Heart left ventricle (tissue), 16 donors: Measurements from ENCODE around the gene HP. TPM values are rescaled to one million over a fixed set of nuclear protein-coding genes. Genes with fewer than 3 reads are reported as not detected.
"Not testable (repeated sequence)": the region's sequence is repeated elsewhere in the genome, so short reads cannot be mapped to it uniquely, and the experiment has no call there.

ENCODE experiments used
- ATAC-seq, 4 donors: fragments of 200-7000 bp; cut with Tn5 transposase; one replicate each; pipeline ENCODE4 v1.9.1; 2020 to 2022; ENCODE audit warnings: moderate library complexity in 4 of 4, mild to moderate bottlenecking in 3 of 4, moderate number of reproducible peaks in 1 of 4
- DNase-seq, 5 donors: peaks; one replicate each; pipeline ENCODE4 v3.0.0-alpha.2; 2020
- H3K27ac ChIP-seq, 12 donors: fragments of 200-600 bp; sonication (generic) in 4 of 12; one replicate each; pipeline versions ENCODE4 v1.5.0 to v1.8.0; 2016 to 2022; ENCODE audit warnings: mild to moderate bottlenecking in 2 of 12
- H3K27me3 ChIP-seq, 9 donors: fragments of 200-600 bp; sonication (generic) in 2 of 9; one replicate each; pipeline versions ENCODE4 v1.5.1 to v1.8.0; 2016 to 2022; ENCODE audit warnings: mild to moderate bottlenecking in 3 of 9
- H3K36me3 ChIP-seq, 9 donors: fragments of 200-600 bp; sonication (generic) in 2 of 9; one replicate each; pipeline versions ENCODE4 v1.5.0 to v1.8.0; 2018 to 2022; ENCODE audit warnings: mild to moderate bottlenecking in 2 of 9
- H3K4me1 ChIP-seq, 12 donors: fragments of 200-600 bp; sonication (generic) in 4 of 12; one replicate each; pipeline versions ENCODE4 v1.5.0 to v1.8.0; 2016 to 2022; ENCODE audit warnings: mild to moderate bottlenecking in 3 of 12
- H3K4me3 ChIP-seq, 12 donors: fragments of 200-600 bp; sonication (generic) in 4 of 12; one replicate each; pipeline versions ENCODE4 v1.5.0 to v1.8.0; 2017 to 2022; ENCODE audit warnings: mild to moderate bottlenecking in 9 of 12, moderate library complexity in 4 of 12
- H3K9me3 ChIP-seq, 12 donors: fragments of 200-600 bp; sonication (generic) in 4 of 12; one replicate each; pipeline versions ENCODE4 v1.5.0 to v1.8.0; 2016 to 2022; ENCODE audit warnings: mild to moderate bottlenecking in 1 of 12
- CTCF ChIP-seq, 12 donors: fragments of 200-600 bp; sonication (generic) in 4 of 12; IDR thresholded peaks; one replicate each; pipeline versions ENCODE4 v1.5.0 to v1.8.0; 2018 to 2022; ENCODE audit warnings: antibody characterized with exemption in 12 of 12, mild to moderate bottlenecking in 5 of 12
- POLR2A ChIP-seq, 2 donors: fragments of 450-650 bp; IDR thresholded peaks; one replicate each; pipeline ENCODE4 v1.6.1; 2017; ENCODE audit warnings: antibody characterized with exemption in 2 of 2, mild to moderate bottlenecking in 2 of 2, moderate library complexity in 2 of 2
- WGBS, 4 donors: extraction: QIAGEN DNeasy Blood & Tissue Kit in 2 of 4; methylation state at CpG; one replicate each; pipeline versions ENCODE4 v1.1.5 to v1.1.7; 2013 to 2018; 5-methylcytosine and 5-hydroxymethylcytosine counted together
- intact Hi-C, 10 donors: fragments of 100-400 bp; cut with DNase I; formaldehyde crosslinking; loops; one replicate each; pipeline versions ENCODE4 v1.11.1 to v1.14.2; 2022
- polyA plus RNA-seq, 2 donors: library from polyadenylated mRNA; stranded (reverse); fragments of 200-250 nt; gene quantifications; one replicate each; pipeline ENCODE4 v1.2.3, GENCODE V29; 2013
- total RNA-seq, 9 donors: library from RNA; depleted of rRNA in 2 of 9; stranded (reverse); fragments of >200 nt in 2 of 9; fragmentation: NEBNext Ultra II Directional in 3 of 9; extraction: Animal tissue kit (Norgen Biotek cat#: 25700) in 3 of 9; gene quantifications; one replicate each; pipeline versions ENCODE4 v1.1.0 to v1.2.4, GENCODE V29; 2016 to 2023
- donor health status: ischemic (EF 13 %, LVEDD 7.1; RV severe dilation, severe dysfunction).
- donor health status: healthy with polysubstance abuse.
- donor health status: DM: no; HTN: yes; CAD: no.
- donor health status: DM: no; HTN: no; CAD: no.
- donor health status: ischemic (EF 25% LVEDD 6.9; RV normal size, moderate dysfunction).
- donor health status: ischemic (EF 25% LVEDD 5.7; RV mildly dilated, moderate dysfunction).
- donor health status: healthy.
- donor health status: DM: yes; HTN: yes; CAD: no.
- donor health status: ischemic (EF 35%, LVEDD 5.7; RV mildly dilated, moderate dysfunction).
- donor health status: nonischemic (EF 11% LVEDD 7.7; RV severe dilation, severe dysfunction).
- donor health status: DM: yes; HTN: yes; CAD: no.
- donor health status: PGD.
- donor health status: ischemic (EF 29% LVEDD 5.4; RV normal size, mild dysfunction).
- donor health status: nonischemic (EF 23%, LVEDD 6.1; RV moderate dilation, normal function).

HP gene
- total and polyA plus RNA-seq, 11 donors: 0.42 to 314 (median 3.6) TPM

- 73 to 82% (median 77%) methylated on average over 4 of the region's 4 CpGs for WGBS, 4 donors
- DNase-seq (no peak), ATAC-seq (no peak)
- TF ChIP-seq CTCF (IDR thresholded peaks at IDR 0.05) (no peak), POLR2A (IDR thresholded peaks at IDR 0.05) (no peak)
- peaks cover 0 to 25% (median 7%) of the 10 kb centered on the region in 12 donors for H3K4me1 ChIP-seq
- no peak overlapping the region for H3K27ac ChIP-seq
- H3K27me3 ChIP-seq: no peaks in the 10 kb centered on the region
- H3K4me3 ChIP-seq: no peak overlapping the region
- no peaks in the 10 kb centered on the region for H3K36me3 ChIP-seq
- intact Hi-C loops: loop anchor here in 1 of 10 donors (10.0 kb wide), 1 partner anchor 56 kb away; no protein-coding TSS in a partner anchor
- no peaks in the 10 kb centered on the region for H3K9me3 ChIP-seq
These were observed 14.6 kb downstream of the HP start for GRCh38 chr16:72068930-72069329.

- 30 to 36% (median 33%) methylated on average over 12 of the region's 12 CpGs for WGBS, 4 donors
- Histone ChIP-seq H3K36me3 (peaks cover 0 to 2% (median 0%) of the 10 kb centered on the region in 9 donors), H3K9me3 (no peaks in the 10 kb centered on the region), H3K27me3 (no peaks in the 10 kb centered on the region), H3K27ac (peak overlapping the region; percentile 14 to 98 (median 86)), H3K4me3 (peak overlapping the region in 7 of 12 donors; percentile 1 to 32 (median 3)), H3K4me1 (peaks cover 0 to 36% (median 7%) of the 10 kb centered on the region in 12 donors)
- intact Hi-C loops: loop anchor here in 1 of 10 donors (1.0 kb wide), 1 partner anchor 21 kb away; the partner anchor contains the start of genes DHX38 and TXNL4B
- ATAC-seq (peak; percentile 40 to 78 (median 74)), DNase-seq (peak in 3 of 5 donors; percentile 25 to 56 (median 27))
- TF ChIP-seq CTCF (IDR thresholded peaks at IDR 0.05): no peak
- TF ChIP-seq POLR2A (IDR thresholded peaks at IDR 0.05): no peak
These were observed 18.4 kb downstream of the HP start for GRCh38 chr16:72072514-72073342.

- TF ChIP-seq POLR2A (IDR thresholded peaks at IDR 0.05) (peak in 1 of 2 donors; percentile 25), CTCF (IDR thresholded peaks at IDR 0.05) (no peak)
- Histone ChIP-seq H3K9me3 (no peaks in the 10 kb centered on the region), H3K36me3 (peaks cover 0 to 8% (median 0%) of the 10 kb centered on the region in 9 donors), H3K27me3 (no peaks in the 10 kb centered on the region), H3K4me1 (peaks cover 0 to 36% (median 7%) of the 10 kb centered on the region in 12 donors), H3K27ac (peak overlapping the region; percentile 14 to 98 (median 86)), H3K4me3 (peak overlapping the region in 9 of 12 donors; percentile 3 to 45 (median 26))
- WGBS, 4 donors: 41 to 62% (median 54%) methylated on average over 8 of the region's 8 CpGs
- intact Hi-C loops: loop anchor here in 2 of 10 donors (1.0 to 2.0 kb wide), 2 partner anchors 19 to 20 kb away; partner anchors contain the start of genes DHX38 (in 2 of the 2) and TXNL4B (in 2 of the 2)
- ATAC-seq: peak; percentile 92 to 96 (median 94)
- peak; percentile 55 to 85 (median 69) for DNase-seq
These were observed 19.4 kb downstream of the HP start for GRCh38 chr16:72073560-72074230.

GRCh38 chr16:72075067-72075466, 20.8 kb downstream of the HP start:
- WGBS, 4 donors: 40 to 71% (median 53%) methylated on average over 1 to 2 of the region's 6 CpGs
- intact Hi-C loops: loop anchor here in 1 of 10 donors (2.0 kb wide), 1 partner anchor 18 kb away; the partner anchor contains the start of genes DHX38 and TXNL4B
- DNase-seq, H3K9me3 ChIP-seq, H3K27me3 ChIP-seq, H3K36me3 ChIP-seq: not testable (repeated sequence)
- ATAC-seq: peak; percentile 43 to 62 (median 49)
- Histone ChIP-seq H3K4me3 (peak overlapping the region in 4 of 12 donors; percentile 16 to 45 (median 30)), H3K4me1 (peaks cover 0 to 36% (median 7%) of the 10 kb centered on the region in 12 donors), H3K27ac (peak overlapping the region in 10 of 12 donors; percentile 64 to 98 (median 86))

DNA sequence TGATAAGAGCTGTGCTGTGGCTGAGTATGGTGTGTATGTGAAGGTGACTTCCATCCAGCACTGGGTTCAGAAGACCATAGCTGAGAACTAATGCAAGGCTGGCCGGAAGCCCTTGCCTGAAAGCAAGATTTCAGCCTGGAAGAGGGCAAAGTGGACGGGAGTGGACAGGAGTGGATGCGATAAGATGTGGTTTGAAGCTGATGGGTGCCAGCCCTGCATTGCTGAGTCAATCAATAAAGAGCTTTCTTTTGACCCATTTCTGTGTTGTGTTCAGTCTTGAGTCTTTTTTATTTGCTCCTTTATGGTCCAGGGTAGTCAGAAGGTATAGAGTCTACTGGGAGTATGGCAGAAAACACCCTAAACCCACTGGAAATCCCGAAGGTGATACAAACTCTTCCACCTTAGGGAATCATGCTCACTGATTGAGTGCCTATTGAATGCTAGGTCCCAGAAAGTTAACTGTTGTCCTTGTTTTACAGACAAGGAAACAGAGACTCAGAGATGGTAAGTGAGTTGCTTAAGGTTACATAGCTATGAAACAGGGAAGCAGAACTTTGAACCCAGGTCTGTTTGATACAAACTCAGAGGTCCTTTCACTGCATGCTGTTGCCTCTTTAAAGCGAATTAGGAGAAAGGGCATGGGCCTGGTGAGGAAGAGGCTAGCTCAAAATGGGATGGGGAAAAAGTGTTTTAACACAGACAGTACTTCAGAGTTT, 22.8 kb downstream of the HP start:
- ATAC-seq, H3K27me3 ChIP-seq, H3K36me3 ChIP-seq, intact Hi-C loops, DNase-seq, H3K27ac ChIP-seq, H3K9me3 ChIP-seq, H3K4me3 ChIP-seq: not testable (repeated sequence)
- 33 to 98% (median 95%) methylated on average over 1 to 2 of the region's 5 CpGs for WGBS, 4 donors
- peaks cover 0 to 31% (median 4%) of the 10 kb centered on the region in 12 donors for H3K4me1 ChIP-seq
